RWPE1 (cell line): ENCODE data around the gene GINS1.

Source experiments
- CTCF ChIA-PET: fragments of 350-600 bp; sonication (Branson Sonifier 250); formaldehyde crosslinking; extraction: SDS; loops from one replicate; lab custom pipeline; 2021; lab: Yijun Ruan, JAX
- POLR2A ChIA-PET: fragments of 400-600 bp; formaldehyde crosslinking; extraction: SDS; loops from one replicate; lab custom pipeline; 2020; ENCODE audit warnings: antibody characterized with exemption; ENCODE audit not compliant: low non-redundant PET; lab: Yijun Ruan, JAX
- DNase-seq: peaks from one replicate; pipeline ENCODE4 v3.0.0; 2012; ENCODE audit warnings: low spot score
- H3K27ac ChIP-seq: fragments of 450-650 bp; 2 replicates; pipeline ENCODE4 v1.5.1; 2017
- CTCF ChIP-seq: fragments of 450-650 bp; conservative IDR thresholded peaks from 2 replicates; pipeline ENCODE4 v1.5.1; 2017; ENCODE audit warnings: low read depth, mild to moderate bottlenecking

Gene GINS1

GRCh38 chr20:25459111-25459830 lies 51.8 kb downstream of the GINS1 start:
- POLR2A ChIA-PET, result no interaction called here
- CTCF ChIA-PET, result no interaction called here
- TF ChIP-seq CTCF, result no peak
- no peak overlapping the region for H3K27ac ChIP-seq
- no peak for DNase-seq

GRCh38 chr20:25459916-25460535 lies 52.6 kb downstream of the GINS1 start:
- no peak for DNase-seq
- no peak for TF ChIP-seq CTCF
- CTCF ChIA-PET, result no interaction called here
- POLR2A ChIA-PET, result no interaction called here
- no peak overlapping the region for H3K27ac ChIP-seq

- TF ChIP-seq CTCF, result no peak
- ChIA-PET CTCF (no interaction called here), POLR2A (no interaction called here)
- no peak overlapping the region for H3K27ac ChIP-seq
- no peak for DNase-seq
These were observed 53.2 kb downstream of the GINS1 start for GRCh38 chr20:25460566-25461280.

- DNase-seq, result no peak
- ChIA-PET POLR2A (no interaction called here), CTCF (no interaction called here)
- no peak for TF ChIP-seq CTCF
- no peak overlapping the region for H3K27ac ChIP-seq
These were observed 53.8 kb downstream of the GINS1 start for GRCh38 chr20:25461281-25461650.

GRCh38 chr20:25461786-25462545 lies 54.5 kb downstream of the GINS1 start:
- DNase-seq, result no peak
- CTCF ChIA-PET, result no interaction called here
- H3K27ac ChIP-seq, result peak overlapping the region; percentile 21; the same call in 1 of the 2 replicates
- no peak for TF ChIP-seq CTCF
- POLR2A ChIA-PET, result no interaction called here
